Mucosa of descending colon (tissue), 3 donors: ENCODE measurements around the gene MRPL3. TPM values are rescaled to one million over a fixed set of nuclear protein-coding genes. Genes with fewer than 3 reads are reported as not detected.

Experiments used
- ATAC-seq: fragments of 200-7000 bp; cut with Tn5 transposase; one replicate; pipeline ENCODE4 v1.9.1; 2020; ENCODE audit warnings: mild to moderate bottlenecking, moderate library complexity
- DNase-seq, 3 donors: peaks; one replicate each; pipeline ENCODE4 v3.0.0-alpha.2; 2020
- H3K36me3 ChIP-seq: fragments of 200-600 bp; one replicate; pipeline ENCODE4 v1.8.0; 2021; ENCODE audit warnings: low read depth, mild to moderate bottlenecking
- H3K4me1 ChIP-seq: fragments of 200-600 bp; one replicate; pipeline ENCODE4 v1.8.0; 2021; ENCODE audit warnings: low read depth, mild to moderate bottlenecking
- H3K4me3 ChIP-seq: fragments of 200-600 bp; one replicate; pipeline ENCODE4 v1.8.0; 2021; ENCODE audit warnings: mild to moderate bottlenecking
- H3K9me3 ChIP-seq: fragments of 200-600 bp; one replicate; pipeline ENCODE4 v1.8.0; 2021; ENCODE audit warnings: mild to moderate bottlenecking
- CTCF ChIP-seq: fragments of 200-600 bp; IDR thresholded peaks from one replicate; pipeline ENCODE4 v1.8.0; 2022; ENCODE audit warnings: antibody characterized with exemption, mild to moderate bottlenecking
- intact Hi-C, 2 donors: fragments of 100-400 bp; cut with DNase I in 1 of 2; cut with micrococcal nuclease in 1 of 2; formaldehyde crosslinking; loops; one replicate each; pipeline versions ENCODE4 v1.11.0 to v1.11.1; 2022; cut with DNase I, micrococcal nuclease
- total RNA-seq, 3 donors: library from RNA; stranded (reverse); fragmentation: NEBNext Ultra II Directional in 2 of 3; extraction: Animal tissue kit (Norgen Biotek cat#: 25700) in 2 of 3; gene quantifications; one replicate each; pipeline versions ENCODE4 v1.2.1 to v1.2.4, GENCODE V29; 2021 to 2023
- donor health status: DM: no; HTN: no; CAD: no; lungs with moderate emphysema.
- donor health status: DM: no; HTN: no; CAD: no.
- donor health status: DM: no; HTN: yes; CAD: no.

Gene MRPL3
- total RNA-seq, 3 donors from 2014 or later: 48.6 to 68.8 (median 49.2) TPM

GRCh38 chr3:131484496-131485111 is 18.2 kb downstream of the MRPL3 start:
- no peak for TF ChIP-seq CTCF
- no peaks in the 10 kb centered on the region for H3K9me3 ChIP-seq
- DNase-seq (no peak), ATAC-seq (no peak)
- no peak overlapping the region for H3K4me3 ChIP-seq
- no peaks in the 10 kb centered on the region for H3K36me3 ChIP-seq
- no peaks in the 10 kb centered on the region for H3K4me1 ChIP-seq
- intact Hi-C loops: no loop called here

GRCh38 chr3:131480116-131480515 is 22.7 kb downstream of the MRPL3 start:
- no peak for TF ChIP-seq CTCF
- Histone ChIP-seq H3K9me3 (no peaks in the 10 kb centered on the region), H3K4me3 (no peak overlapping the region), H3K4me1 (no peaks in the 10 kb centered on the region), H3K36me3 (no peaks in the 10 kb centered on the region)
- ATAC-seq: no peak
- intact Hi-C loops: no loop called here
- DNase-seq: no peak

- no peak for ATAC-seq
- H3K4me3 ChIP-seq: no peak overlapping the region
- no peak for DNase-seq
- no peaks in the 10 kb centered on the region for H3K9me3 ChIP-seq
- intact Hi-C loops: no loop called here
- H3K36me3 ChIP-seq: no peaks in the 10 kb centered on the region
- TF ChIP-seq CTCF: no peak
- no peaks in the 10 kb centered on the region for H3K4me1 ChIP-seq
Observed at GRCh38 chr3:131477813-131478212, 25.0 kb downstream of the MRPL3 start.

- intact Hi-C loops: no loop called here
- H3K36me3 ChIP-seq: no peaks in the 10 kb centered on the region
- ATAC-seq (no peak), DNase-seq (no peak)
- H3K9me3 ChIP-seq: no peaks in the 10 kb centered on the region
- no peaks in the 10 kb centered on the region for H3K4me1 ChIP-seq
- TF ChIP-seq CTCF: no peak
- no peak overlapping the region for H3K4me3 ChIP-seq
Observed at GRCh38 chr3:131474115-131474514, 28.7 kb downstream of the MRPL3 start.

- H3K9me3 ChIP-seq: no peaks in the 10 kb centered on the region
- DNase-seq (no peak), ATAC-seq (no peak)
- H3K4me1 ChIP-seq: no peaks in the 10 kb centered on the region
- no peaks in the 10 kb centered on the region for H3K36me3 ChIP-seq
- no peak overlapping the region for H3K4me3 ChIP-seq
- intact Hi-C loops: no loop called here
- no peak for TF ChIP-seq CTCF
Observed at GRCh38 chr3:131470377-131470776, 32.4 kb downstream of the MRPL3 start.

GRCh38 chr3:131458653-131459052 is 44.1 kb downstream of the MRPL3 start:
- ATAC-seq (no peak), DNase-seq (no peak)
- Histone ChIP-seq H3K36me3 (no peaks in the 10 kb centered on the region), H3K4me1 (no peaks in the 10 kb centered on the region), H3K9me3 (no peaks in the 10 kb centered on the region), H3K4me3 (no peak overlapping the region)
- intact Hi-C loops: no loop called here
- TF ChIP-seq CTCF: no peak
